ENCODE measurements around the gene MVB12B.

Gene MVB12B

GRCh38 chr9:126386088-126386487 lies 59.5 kb downstream of the MVB12B start:
- H3K27ac ChIP-seq = no peak overlapping the region
- CTCF ChIA-PET = interaction anchor here (0.6 to 2.7 kb wide), 4 partner anchors 12 to 358 kb away, joined by 3 to 14 read pairs (median 5); no protein-coding TSS in a partner anchor
- DNase-seq (ENCODE audit: low spot score) = peak; percentile 60
- 0 out of 2 replicates have a peak, but pooled peaks have one; percentile 12 for TF ChIP-seq CTCF (conservative IDR thresholded peaks at IDR 0.05; ENCODE audit: low read depth)
- POLR2A ChIA-PET (ENCODE audit: low non-redundant PET) = no interaction called here

GRCh38 chr9:126386776-126387175 lies 60.1 kb downstream of the MVB12B start:
- ChIA-PET CTCF (interaction anchor here (0.6 to 2.7 kb wide), 4 partner anchors 12 to 359 kb away, joined by 3 to 14 read pairs (median 5); no protein-coding TSS in a partner anchor), POLR2A (ENCODE audit: low non-redundant PET) (no interaction called here)
- no peak for TF ChIP-seq CTCF (conservative IDR thresholded peaks at IDR 0.05; ENCODE audit: low read depth)
- no peak overlapping the region for H3K27ac ChIP-seq
- no peak for DNase-seq (ENCODE audit: low spot score)

- H3K27ac ChIP-seq = no peak overlapping the region
- ChIA-PET POLR2A (ENCODE audit: low non-redundant PET) (no interaction called here), CTCF (interaction anchor here (0.6 to 0.9 kb wide), 2 partner anchors 87 to 134 kb away, joined by 3 to 4 read pairs; no protein-coding TSS in a partner anchor)
- DNase-seq (ENCODE audit: low spot score) = no peak
- no peak for TF ChIP-seq CTCF (conservative IDR thresholded peaks at IDR 0.05; ENCODE audit: low read depth)
Measured at GRCh38 chr9:126388964-126389708, 62.5 kb downstream of the MVB12B start.

GRCh38 chr9:126389992-126390391 lies 63.4 kb downstream of the MVB12B start:
- no peak for DNase-seq (ENCODE audit: low spot score)
- no peak for TF ChIP-seq CTCF (conservative IDR thresholded peaks at IDR 0.05; ENCODE audit: low read depth)
- no peak overlapping the region for H3K27ac ChIP-seq
- ChIA-PET CTCF (no interaction called here), POLR2A (ENCODE audit: low non-redundant PET) (no interaction called here)

- DNase-seq (ENCODE audit: low spot score) = no peak
- POLR2A ChIA-PET (ENCODE audit: low non-redundant PET) = no interaction called here
- H3K27ac ChIP-seq = no peak overlapping the region
- TF ChIP-seq CTCF (conservative IDR thresholded peaks at IDR 0.05; ENCODE audit: low read depth) = no peak
- CTCF ChIA-PET = interaction anchor here (0.6 kb wide), 2 partner anchors 33 to 980 kb away, joined by 3 read pairs; no protein-coding TSS in a partner anchor
Measured at GRCh38 chr9:126390923-126391322, 64.3 kb downstream of the MVB12B start.

GRCh38 chr9:126391713-126392661 lies 65.4 kb downstream of the MVB12B start:
- no peak overlapping the region for H3K27ac ChIP-seq
- no peak for DNase-seq (ENCODE audit: low spot score)
- TF ChIP-seq CTCF (conservative IDR thresholded peaks at IDR 0.05; ENCODE audit: low read depth) = no peak
- ChIA-PET CTCF (interaction anchor here (0.6 to 1.3 kb wide), 5 partner anchors 16 to 981 kb away, joined by 3 to 4 read pairs (median 3); no protein-coding TSS in a partner anchor), POLR2A (ENCODE audit: low non-redundant PET) (no interaction called here)

Measured in RWPE1 (cell line).